Measurements from ENCODE around the gene FUT2.

- TF ChIP-seq POLR2A (IDR thresholded peaks at IDR 0.05): no peak
- no peak for TF ChIP-seq EP300 (IDR thresholded peaks at IDR 0.05)
Observed at GRCh38 chr19:48646722-48647216, 49.0 kb upstream of the FUT2 start.
